HCT116 (cell line): ENCODE data around the gene PPIL1. TPM values are rescaled to one million over a fixed set of nuclear protein-coding genes. Genes with fewer than 3 reads are reported as not detected.

Experiments used
- ATAC-seq: fragments of 200-7000 bp; cut with Tn5 transposase; 2 replicates; pipeline ENCODE4 v1.9.1; 2020; ENCODE audit warnings: mild to moderate bottlenecking, moderate library complexity
- BruUV-seq: library from RNA; stranded (reverse); fragments of 400-500 nt; replicated peaks from 2 replicates; lab custom pipeline; 2021; lab: Mats Ljungman, UMichigan
- CTCF ChIA-PET: fragments of 300-600 bp; sonication (Branson Sonifier 250); formaldehyde crosslinking; loops from one replicate; lab custom pipeline; 2021; ENCODE audit warnings: antibody characterized with exemption; lab: Charles Lee
- POLR2A ChIA-PET: fragments of 300-600, 350-600 bp; sonication (Branson Sonifier 250); formaldehyde crosslinking; loops from one replicate; lab custom pipeline; 2021; ENCODE audit warnings: antibody characterized with exemption; lab: Charles Lee
- RAD21 ChIA-PET, 2 experiments: fragments of 300-600 bp; sonication (Branson Sonifier 250); formaldehyde crosslinking; loops; one replicate each; lab custom pipeline; 2023; ENCODE audit warnings: low total read pairs in 2 of 2; ENCODE audit not compliant: uncharacterized antibody in 2 of 2, unreplicated experiment in 2 of 2, low non-redundant PET in 1 of 2; lab: Charles Lee
- DNase-seq: peaks from one replicate; pipeline ENCODE4 v3.0.0-alpha.2; 2010; ENCODE audit warnings: low read depth, low spot score
- H2AFZ ChIP-seq: fragments of 200-600 bp; shearing (Covaris generic), sonication (generic); 2 replicates; pipeline ENCODE4 v1.6.1; 2017; ENCODE audit warnings: low read depth, mixed run types, mixed read lengths, antibody characterized with exemption, low read length; ENCODE audit not compliant: poor library complexity, severe bottlenecking
- H3K27ac ChIP-seq: 2 replicates; pipeline ENCODE4 v1.5.1; 2012; ENCODE audit warnings: low read depth, low read length
- H3K27me3 ChIP-seq: fragments of 200-600 bp; sonication (generic); 2 replicates; pipeline ENCODE4 v1.6.1; 2016; ENCODE audit warnings: mixed run types, low read length, mixed read lengths; ENCODE audit not compliant: insufficient read depth
- H3K36me3 ChIP-seq, 2 experiments: fragments of 200-500 bp in 1 of 2; fragments of 200-600 bp in 1 of 2; sonication (Bioruptor generic) in 1 of 2; sonication (generic) in 1 of 2; 2 replicates each; pipeline versions ENCODE4 v1.5.1 to v1.6.1; 2014 to 2016; ENCODE audit warnings: low read length in 2 of 2, inconsistent platforms in 1 of 2, mixed read lengths in 1 of 2, mixed run types in 1 of 2; ENCODE audit not compliant: insufficient read depth in 2 of 2, control insufficient read depth in 1 of 2
- H3K4me1 ChIP-seq, 2 experiments: fragments of 200-600 bp in 1 of 2; sonication (generic) in 1 of 2; 2 replicates each; pipeline versions ENCODE4 v1.5.1 to v1.6.1; 2012 to 2017; ENCODE audit warnings: low read length in 2 of 2, inconsistent platforms in 1 of 2, mild to moderate bottlenecking in 1 of 2, mixed read lengths in 1 of 2, mixed run types in 1 of 2, moderate library complexity in 1 of 2; ENCODE audit not compliant: insufficient read depth in 2 of 2, control insufficient read depth in 1 of 2
- H3K4me2 ChIP-seq: fragments of 200-600 bp; sonication (generic); 2 replicates; pipeline ENCODE4 v1.6.1; 2017; ENCODE audit warnings: mixed run types, low read length, mixed read lengths
- H3K4me3 ChIP-seq, 2 experiments: fragments of 200-600 bp in 1 of 2; sonication (generic) in 1 of 2; replicated peaks in 1 of 2; 2 replicates each; pipeline ENCODE4 v1.5.1; 2011 to 2016; ENCODE audit warnings: low read length in 2 of 2, control low read depth in 1 of 2, low read depth in 1 of 2, mild to moderate bottlenecking in 1 of 2, mixed read lengths in 1 of 2, mixed run types in 1 of 2
- H3K79me2 ChIP-seq: fragments of 200-600 bp; sonication (generic); 2 replicates; pipeline ENCODE4 v1.6.1; 2017; ENCODE audit warnings: mild to moderate bottlenecking, mixed run types, low read length, moderate library complexity, mixed read lengths; ENCODE audit not compliant: insufficient read depth
- H3K9ac ChIP-seq: fragments of 200-600 bp; sonication (generic); 2 replicates; pipeline ENCODE4 v1.6.1; 2016; ENCODE audit warnings: low read length, mixed read lengths
- H3K9me2 ChIP-seq: fragments of 200-600 bp; sonication (generic), shearing (Covaris generic); 2 replicates; pipeline ENCODE4 v1.6.1; 2017; ENCODE audit warnings: mixed run types, mild to moderate bottlenecking, moderate library complexity; ENCODE audit not compliant: insufficient read depth
- H3K9me3 ChIP-seq, 2 experiments: fragments of 200-500 bp in 1 of 2; fragments of 200-600 bp in 1 of 2; sonication (Bioruptor generic) in 1 of 2; sonication (generic) in 1 of 2; 2 replicates each; pipeline ENCODE4 v1.6.1; 2014 to 2017; ENCODE audit warnings: low read length in 2 of 2, mixed read lengths in 2 of 2, inconsistent platforms in 1 of 2, low read depth in 1 of 2, mild to moderate bottlenecking in 1 of 2, mixed run types in 1 of 2, moderate library complexity in 1 of 2; ENCODE audit not compliant: control insufficient read depth in 1 of 2, insufficient read depth in 1 of 2
- H4K20me1 ChIP-seq: fragments of 200-600 bp; sonication (generic), shearing (Covaris generic); 2 replicates; pipeline ENCODE4 v1.6.1; 2017; ENCODE audit warnings: mixed run types, mild to moderate bottlenecking, moderate library complexity; ENCODE audit not compliant: insufficient read depth
- CTCF ChIP-seq, 3 experiments: fragments of 200-600 bp in 1 of 3; sonication (generic) in 1 of 3; IDR thresholded peaks in 2 of 3; conservative IDR thresholded peaks in 1 of 3; 2 replicates each; pipeline ENCODE4 v1.5.1; 2012 to 2017; ENCODE audit warnings: low read depth in 2 of 3, low read length in 2 of 3, antibody characterized with exemption in 1 of 3, borderline replicate concordance in 1 of 3, control low read depth in 1 of 3, mild to moderate bottlenecking in 1 of 3, mixed read lengths in 1 of 3, mixed run types in 1 of 3, moderate library complexity in 1 of 3; ENCODE audit not compliant: insufficient read depth in 1 of 3
- ELF1 ChIP-seq: IDR thresholded peaks from 2 replicates; pipeline ENCODE4 v1.6.1; 2012; ENCODE audit warnings: low read depth, borderline replicate concordance
- EZH2phosphoT487 ChIP-seq: fragments of 200-600 bp; IDR thresholded peaks from 2 replicates; pipeline ENCODE4 v1.6.1; 2018; ENCODE audit warnings: antibody characterized with exemption, borderline replicate concordance
- JUND ChIP-seq: IDR thresholded peaks from 2 replicates; pipeline ENCODE4 v1.6.1; 2012
- MAX ChIP-seq: IDR thresholded peaks from 2 replicates; pipeline ENCODE4 v1.6.1; 2012
- RAD21 ChIP-seq: IDR thresholded peaks from 2 replicates; pipeline ENCODE4 v1.6.1; 2012; ENCODE audit warnings: low read depth, mild to moderate bottlenecking
- YY1 ChIP-seq: IDR thresholded peaks from 2 replicates; pipeline ENCODE4 v1.6.1; 2011; ENCODE audit warnings: low read length, low read depth, moderate library complexity, mild to moderate bottlenecking; ENCODE audit not compliant: insufficient replicate concordance; ENCODE audit errors: extremely low read depth
- ZBTB33 ChIP-seq: IDR thresholded peaks from 2 replicates; pipeline ENCODE4 v1.6.1; 2011; ENCODE audit warnings: mild to moderate bottlenecking, low read length, moderate library complexity; ENCODE audit not compliant: insufficient replicate concordance; ENCODE audit errors: extremely low read depth
- intact Hi-C: fragments of 100-400 bp; cut with micrococcal nuclease; formaldehyde crosslinking; loops from 2 replicates; pipeline ENCODE4 v1.10.0; 2022
- total RNA-seq: library from RNA; stranded (reverse); gene quantifications from one replicate; pipeline ENCODE4 v1.2.1, GENCODE V29; 2021; ENCODE audit not compliant: unreplicated experiment

PPIL1 gene
- total RNA-seq, 1 experiment from 2014 or later = 42.0 TPM

DNA sequence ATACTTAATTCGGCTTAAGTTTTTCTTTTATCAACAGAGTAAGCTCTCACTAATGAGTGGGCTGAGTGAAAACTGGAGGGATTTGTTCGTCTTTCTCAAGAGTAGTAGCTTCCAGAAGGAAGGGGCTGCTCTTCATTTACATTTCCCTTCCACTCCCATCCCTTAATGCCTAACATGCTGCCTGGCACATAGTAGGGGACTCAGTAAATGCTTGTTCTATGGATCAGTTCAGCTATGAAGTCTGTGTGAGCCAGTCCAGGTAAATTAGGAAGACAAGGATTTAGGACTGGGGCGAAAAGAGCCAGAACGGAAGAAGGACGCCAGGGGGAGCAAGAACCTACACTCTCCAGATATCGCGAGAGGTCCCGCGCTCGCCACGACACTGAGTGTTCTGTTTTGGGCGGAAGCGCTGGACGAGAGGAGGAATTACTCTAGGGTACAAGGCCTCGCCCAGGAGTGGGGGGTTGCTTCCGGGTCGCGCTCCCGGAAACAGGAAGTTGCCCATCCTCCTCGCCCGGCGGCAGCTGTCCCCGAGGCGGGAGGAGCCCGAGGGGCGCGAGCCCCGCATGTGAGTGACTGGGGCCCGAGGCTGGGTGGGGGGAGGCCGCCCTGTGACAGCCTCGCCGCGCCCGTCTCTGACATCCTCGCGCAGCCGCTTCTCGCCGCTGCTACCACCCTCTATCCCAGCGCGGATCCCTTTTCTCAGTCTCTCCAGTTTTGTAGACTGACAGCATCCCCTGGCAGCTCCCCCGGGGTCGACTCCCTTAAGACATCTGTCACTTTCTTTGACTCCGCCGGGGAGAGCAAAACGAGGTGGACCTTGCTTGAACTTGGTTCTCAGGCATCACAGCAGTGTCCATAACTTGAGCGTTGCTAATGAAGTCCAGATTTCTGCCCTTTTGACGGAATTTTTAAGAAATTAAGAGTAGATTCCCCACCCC is 11.1 kb upstream of the PPIL1 start, which contains the start of gene C6orf89 (continued):
- peak; percentile 99 for TF ChIP-seq ZBTB33
- no peak for TF ChIP-seq EZH2phosphoT487
- TF ChIP-seq ELF1 = peak; percentile 97
- TF ChIP-seq JUND = no peak
- TF ChIP-seq YY1 = peak; percentile 78

GRCh38 chr6:36884610-36885009 is 10.0 kb upstream of the PPIL1 start:
- DNase-seq = no peak
- H4K20me1 ChIP-seq = no peaks in the 10 kb centered on the region
- H3K4me3 ChIP-seq = no peak overlapping the region
- H3K9me2 ChIP-seq = no peaks in the 10 kb centered on the region
- no peak overlapping the region for H3K9ac ChIP-seq
- H3K79me2 ChIP-seq = peaks cover 29% of the 10 kb centered on the region
- H3K9me3 ChIP-seq = no peaks in the 10 kb centered on the region
- no peaks in the 10 kb centered on the region for H3K36me3 ChIP-seq
- H2AFZ ChIP-seq = no peak overlapping the region
- no peak overlapping the region for H3K4me2 ChIP-seq
- CTCF ChIA-PET = interaction anchor here (1.1 to 3.4 kb wide), 6 partner anchors 10 to 326 kb away, joined by 3 to 39 read pairs (median 10); partner anchors contain the start of gene PPIL1
- TF ChIP-seq CTCF (IDR thresholded peaks at IDR 0.05 in 2 of 3, conservative IDR thresholded peaks at IDR 0.05 in 1 of 3; ENCODE audit: borderline replicate concordance in 1 of 3, insufficient read depth in 1 of 3, low read depth in 2 of 3, low read length in 2 of 3) (no peak), YY1 (no peak), RAD21 (no peak), ELF1 (no peak), EZH2phosphoT487 (no peak), MAX (no peak)
- TF ChIP-seq, all 23 proteins: peak for 0
- ChIA-PET RAD21 (no interaction called here), POLR2A (interaction anchor here (2.3 kb wide), 1 partner anchor 10 kb away, joined by 11 read pairs; the partner anchor contains the start of gene PPIL1)
- BruUV-seq = no TSS peak
- Histone ChIP-seq H3K27ac (no peak overlapping the region), H3K27me3 (no peaks in the 10 kb centered on the region), H3K4me1 (peaks cover 8 to 18% of the 10 kb centered on the region in 2 experiments; a peak in 3 of 4 replicates)
- intact Hi-C loops = loop anchor here (1.0 to 5.0 kb wide), 2 partner anchors 134 to 328 kb away; no protein-coding TSS in a partner anchor
- no peak for ATAC-seq
